PFSK-1 (cell line): ENCODE measurements around the gene GOLGA6L7.

Experiments
- FOXP2 ChIP-seq: optimal IDR thresholded peaks from 2 replicates; pipeline ENCODE3; 2011; ENCODE audit warnings: borderline replicate concordance, control low read depth, inconsistent platforms; ENCODE audit not compliant: insufficient read depth; ENCODE audit errors: extremely low read length, extremely low read depth
- POLR2AphosphoS5 ChIP-seq: IDR thresholded peaks from 2 replicates; pipeline ENCODE4 v1.6.1; 2012; ENCODE audit warnings: low read depth, mild to moderate bottlenecking, control low read depth, low read length, moderate library complexity
- REST ChIP-seq, 2 experiments: IDR thresholded peaks; 2 replicates each; pipeline versions ENCODE4 v1.6.1 to v1.8.0; 2011 to 2012; ENCODE audit warnings: low read depth in 2 of 2, low read length in 2 of 2, control low read depth in 1 of 2, inconsistent platforms in 1 of 2, mild to moderate bottlenecking in 1 of 2, moderate library complexity in 1 of 2; ENCODE audit not compliant: insufficient read depth in 1 of 2
- SIN3A ChIP-seq: IDR thresholded peaks from 2 replicates; pipeline ENCODE4 v1.6.1; 2012; ENCODE audit warnings: mild to moderate bottlenecking, low read length, moderate library complexity, borderline replicate concordance; ENCODE audit not compliant: insufficient read depth
- TAF1 ChIP-seq: IDR thresholded peaks from 2 replicates; pipeline ENCODE4 v1.6.1; 2012; ENCODE audit warnings: low read length, control low read depth, borderline replicate concordance; ENCODE audit not compliant: insufficient read depth

GOLGA6L7 gene

DNA sequence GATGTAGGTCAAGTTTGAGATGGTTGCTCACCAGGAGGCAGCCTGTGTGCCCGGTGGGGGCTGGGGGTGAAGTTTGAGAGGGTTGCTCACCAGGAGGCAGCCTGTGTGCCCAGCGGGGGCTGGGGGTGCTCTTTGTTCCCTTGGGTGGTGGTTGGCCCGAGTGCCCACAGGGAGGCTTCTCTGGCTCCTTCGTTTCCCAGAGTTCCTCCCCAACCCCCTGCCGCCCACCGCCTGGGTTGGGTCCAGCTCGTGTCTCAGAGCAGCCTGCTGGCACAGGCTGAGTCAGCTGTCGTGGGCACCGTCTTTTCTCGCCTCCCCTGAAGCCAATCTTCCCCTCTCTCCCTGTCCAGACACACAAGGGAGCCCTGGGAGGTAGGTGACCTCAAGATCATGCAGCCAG, 40.5 kb upstream of the GOLGA6L7 start:
- TF ChIP-seq FOXP2 (no peak), TAF1 (no peak), POLR2AphosphoS5 (no peak), REST (IDR thresholded peaks at IDR 0.05; ENCODE audit: insufficient read depth in 1 of 2, low read depth in 2 of 2, low read length in 2 of 2) (no peak), SIN3A (no peak)

DNA sequence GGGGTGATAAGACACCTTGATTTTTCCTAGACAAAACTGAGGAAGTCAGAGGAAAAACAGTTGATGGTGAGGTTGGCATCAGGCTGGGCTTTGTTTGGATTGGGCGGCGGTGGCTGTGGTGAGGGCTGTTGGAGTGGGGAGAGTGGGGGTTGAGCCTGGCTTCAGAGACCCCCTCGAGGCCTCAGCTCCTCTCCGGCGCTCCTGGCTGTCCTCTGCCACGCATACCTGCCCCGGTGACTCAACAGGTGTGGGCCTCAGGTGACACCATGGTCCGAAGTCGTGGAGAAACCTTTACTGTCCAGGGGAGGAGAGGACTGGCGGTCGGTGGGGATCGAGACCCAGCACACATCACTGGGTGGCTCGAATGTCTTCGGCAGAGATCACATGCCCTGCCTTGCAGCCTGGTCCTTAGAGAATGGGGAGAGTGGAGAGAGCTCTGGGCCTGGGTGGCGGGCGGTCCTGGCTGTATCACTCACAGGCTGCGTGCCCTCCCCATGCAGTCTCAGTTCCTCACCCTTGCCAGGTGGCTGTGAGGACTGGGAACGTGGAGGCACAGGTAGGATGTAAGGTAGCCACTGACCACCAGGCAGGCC, 40.0 kb upstream of the GOLGA6L7 start:
- TF ChIP-seq TAF1 (no peak), SIN3A (no peak), FOXP2 (no peak), REST (IDR thresholded peaks at IDR 0.05; ENCODE audit: insufficient read depth in 1 of 2, low read depth in 2 of 2, low read length in 2 of 2) (no peak), POLR2AphosphoS5 (no peak)

DNA sequence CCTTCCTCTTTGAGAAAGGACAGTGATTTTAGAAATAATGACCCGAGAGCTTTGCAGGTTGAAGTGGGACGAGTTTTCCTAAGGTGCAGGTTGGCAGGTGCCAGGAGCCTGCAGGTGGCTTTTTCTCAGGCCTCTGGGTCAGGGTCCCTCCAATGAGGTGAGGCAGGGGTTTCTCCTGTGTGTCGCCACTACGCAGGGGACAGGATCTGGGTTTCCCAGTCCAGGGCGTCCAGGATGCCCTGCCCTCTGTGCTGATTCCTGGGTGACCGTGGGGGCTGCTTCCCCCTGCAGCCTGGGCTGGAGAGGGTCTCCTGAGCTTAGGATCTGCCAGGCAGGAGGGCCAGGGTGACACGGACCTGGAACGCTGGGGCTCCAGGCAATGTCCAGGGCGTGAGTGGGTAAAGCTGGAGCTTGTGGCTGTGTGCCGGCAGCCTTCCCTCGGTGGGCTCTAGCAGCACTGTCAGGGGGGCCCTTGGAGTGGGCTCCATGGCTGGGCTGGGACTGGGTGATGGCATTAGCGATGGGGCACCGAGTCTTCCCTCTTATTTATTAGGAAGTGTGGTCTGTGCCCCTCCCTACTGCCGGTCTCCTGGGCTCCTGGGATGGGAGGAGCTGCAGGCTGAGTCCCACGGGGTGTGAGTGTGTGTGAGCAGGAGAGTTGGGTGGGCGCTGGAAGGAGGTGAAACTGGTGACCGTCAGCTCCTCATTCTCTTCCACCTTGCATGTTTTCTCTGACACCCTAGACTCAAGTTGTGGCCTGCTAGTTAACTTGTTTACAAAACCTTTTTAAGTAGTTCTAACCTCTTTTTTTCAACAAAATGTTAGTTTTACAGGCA, 39.1 kb upstream of the GOLGA6L7 start:
- TF ChIP-seq POLR2AphosphoS5: no peak
- no peak for TF ChIP-seq TAF1
- no peak for TF ChIP-seq FOXP2
- TF ChIP-seq SIN3A: no peak
- no peak for TF ChIP-seq REST (IDR thresholded peaks at IDR 0.05; ENCODE audit: insufficient read depth in 1 of 2, low read depth in 2 of 2, low read length in 2 of 2)

- TF ChIP-seq FOXP2: no peak
- TF ChIP-seq SIN3A: no peak
- no peak for TF ChIP-seq TAF1
- TF ChIP-seq POLR2AphosphoS5: no peak
- no peak for TF ChIP-seq REST (IDR thresholded peaks at IDR 0.05; ENCODE audit: insufficient read depth in 1 of 2, low read depth in 2 of 2, low read length in 2 of 2)
Observed at GRCh38 chr15:28886431-28887338, 38.2 kb upstream of the GOLGA6L7 start.
